ENCODE data around the gene SPDYE3. TPM values are rescaled to one million over a fixed set of nuclear protein-coding genes. Genes with fewer than 3 reads are reported as not detected.

SPDYE3 gene
- total and polyA plus RNA-seq, 2 of the 13 experiments (the other 11 are each of a cell fraction or from before 2014, with no cell fraction given), result not detected

GRCh38 chr7:100271716-100272537, 35.6 kb upstream of the SPDYE3 start (continued):
- TF ChIP-seq ZNF883 (CRISPR knock-in tag; IDR thresholded peaks at IDR 0.05; ENCODE audit: not compliant biosample characterization) (peak; percentile 67), RBFOX2 (IDR thresholded peaks at IDR 0.05; ENCODE audit: low read depth, low read length) (peak; percentile 71), ZNF253 (CRISPR knock-in tag; IDR thresholded peaks at IDR 0.05; ENCODE audit: borderline replicate concordance) (no peak), TERF1 (CRISPR knock-in tag; IDR thresholded peaks at IDR 0.05) (no peak), ZMYM3 (CRISPR knock-in tag; IDR thresholded peaks at IDR 0.05) (0 out of 2 replicates have a peak, but pooled peaks have one; percentile 63), TBX2 (CRISPR knock-in tag; IDR thresholded peaks at IDR 0.05; ENCODE audit: borderline replicate concordance) (peak; percentile 21; the same call in 1 of the 2 replicates), MNT (IDR thresholded peaks at IDR 0.05) (no peak), ZFP91 (CRISPR knock-in tag; IDR thresholded peaks at IDR 0.05; ENCODE audit: borderline replicate concordance) (peak; percentile 45; the same call in 1 of the 2 replicates), HNF1B (CRISPR knock-in tag; IDR thresholded peaks at IDR 0.05) (peak; percentile 45; the same call in 1 of the 2 replicates), ZNF160 (CRISPR knock-in tag; IDR thresholded peaks at IDR 0.05) (0 out of 2 replicates have a peak, but pooled peaks have one; percentile 47), ZNF280D (CRISPR knock-in tag; IDR thresholded peaks at IDR 0.05) (peak; percentile 51; the same call in 1 of the 2 replicates), BATF2 (CRISPR knock-in tag; IDR thresholded peaks at IDR 0.05) (0 out of 2 replicates have a peak, but pooled peaks have one; percentile 19), ZNF34 (CRISPR knock-in tag; IDR thresholded peaks at IDR 0.05; ENCODE audit: borderline replicate concordance) (no peak)

Data from HepG2 (cell line).